ENCODE measurements around the gene MYO1F.

GRCh38 chr19:8494158-8494557 lies 83.1 kb downstream of the MYO1F start:
- TF ChIP-seq CTCF (IDR thresholded peaks at IDR 0.05; ENCODE audit: borderline replicate concordance, extremely low read depth, low read length, poor library complexity, severe bottlenecking), result no peak
- no peak for TF ChIP-seq EZH2 (IDR thresholded peaks at IDR 0.05; ENCODE audit: borderline replicate concordance, low read depth, low read length, severe bottlenecking)

Measured in DND-41 (cell line).